ENCODE measurements around the gene MRPL33. TPM values are rescaled to one million over a fixed set of nuclear protein-coding genes. Genes with fewer than 3 reads are reported as not detected.

MRPL33 gene
- total RNA-seq, 4 donors from 2014 or later, result 109 to 130 (median 116) TPM

GRCh38 chr2:27802547-27802946 lies 31.0 kb downstream of the MRPL33 start:
- DNase-seq (ENCODE audit: low spot score) (no peak), ATAC-seq (ENCODE audit: low FRiP score) (no peak)
- no peak for TF ChIP-seq CTCF (IDR thresholded peaks at IDR 0.05)

- no peak for DNase-seq (ENCODE audit: low spot score)
- no peak for ATAC-seq (ENCODE audit: low FRiP score)
- no peak for TF ChIP-seq CTCF (IDR thresholded peaks at IDR 0.05)
Measured at GRCh38 chr2:27803046-27803445, 31.5 kb downstream of the MRPL33 start.

GRCh38 chr2:27804146-27804545 lies 32.6 kb downstream of the MRPL33 start:
- no peak for TF ChIP-seq CTCF (IDR thresholded peaks at IDR 0.05)
- no peak for ATAC-seq (ENCODE audit: low FRiP score)

GRCh38 chr2:27805180-27805579 lies 33.7 kb downstream of the MRPL33 start:
- TF ChIP-seq CTCF (IDR thresholded peaks at IDR 0.05), result no peak
- ATAC-seq (ENCODE audit: low FRiP score) (no peak), DNase-seq (ENCODE audit: low spot score) (no peak)

More at GRCh38 chr2:27804146-27804545, 32.6 kb downstream of the MRPL33 start:
- no peak for DNase-seq (ENCODE audit: low spot score)

GRCh38 chr2:27806311-27807059 lies 35.0 kb downstream of the MRPL33 start:
- DNase-seq (ENCODE audit: low spot score) (no peak), ATAC-seq (ENCODE audit: low FRiP score) (no peak)
- no peak for TF ChIP-seq CTCF (IDR thresholded peaks at IDR 0.05)

- no peak for ATAC-seq (ENCODE audit: low FRiP score)
- DNase-seq (ENCODE audit: low spot score), result no peak
- no peak for TF ChIP-seq CTCF (IDR thresholded peaks at IDR 0.05)
Measured at GRCh38 chr2:27807476-27807875, 36.0 kb downstream of the MRPL33 start.

GRCh38 chr2:27808418-27808817 lies 36.9 kb downstream of the MRPL33 start:
- DNase-seq (ENCODE audit: low spot score), result no peak
- no peak for ATAC-seq (ENCODE audit: low FRiP score)

More at GRCh38 chr2:27808418-27808817, 36.9 kb downstream of the MRPL33 start:
- no peak for TF ChIP-seq CTCF (IDR thresholded peaks at IDR 0.05)

Measured in omental fat pad (tissue), 4 donors.